Trophoblast cell (in vitro differentiated cells and primary cell): ENCODE data around the gene NR4A3.

Experiments
- DNase-seq, 2 donors: peaks; one replicate each; pipeline ENCODE4 v3.0.0-alpha.2; 2016
- H2AFZ ChIP-seq: 2 replicates; pipeline ENCODE4 v1.6.1; 2013; ENCODE audit warnings: low read length, moderate library complexity, mild to moderate bottlenecking; ENCODE audit not compliant: insufficient read depth, poor library complexity
- H2AK5ac ChIP-seq: 2 replicates; pipeline ENCODE4 v1.6.1; 2013; ENCODE audit warnings: mild to moderate bottlenecking, low read length
- H2BK120ac ChIP-seq: 2 replicates; pipeline ENCODE4 v1.6.1; 2013; ENCODE audit warnings: low read length, mild to moderate bottlenecking, moderate library complexity; ENCODE audit not compliant: insufficient read depth, poor library complexity
- H2BK12ac ChIP-seq: 2 replicates; pipeline ENCODE4 v1.6.1; 2013; ENCODE audit warnings: mild to moderate bottlenecking, low read length, moderate library complexity
- H2BK5ac ChIP-seq: 2 replicates; pipeline ENCODE4 v1.6.1; 2013; ENCODE audit warnings: low read length, low read depth, moderate library complexity, mild to moderate bottlenecking; ENCODE audit not compliant: poor library complexity
- H3K14ac ChIP-seq: 2 replicates; pipeline ENCODE4 v1.6.1; 2013; ENCODE audit warnings: mild to moderate bottlenecking, low read length
- H3K18ac ChIP-seq: 2 replicates; pipeline ENCODE4 v1.6.1; 2013; ENCODE audit warnings: mild to moderate bottlenecking, low read length
- H3K23ac ChIP-seq: 2 replicates; pipeline ENCODE4 v1.6.1; 2013; ENCODE audit warnings: low read length
- H3K27ac ChIP-seq: 2 replicates; pipeline ENCODE4 v1.5.1; 2013; ENCODE audit warnings: low read depth, mild to moderate bottlenecking, inconsistent platforms, low read length, moderate library complexity
- H3K27me3 ChIP-seq: 2 replicates; pipeline ENCODE4 v1.6.1; 2013; ENCODE audit warnings: inconsistent platforms, mild to moderate bottlenecking, low read length, moderate library complexity; ENCODE audit not compliant: insufficient read depth
- H3K36me3 ChIP-seq, 2 experiments: 1 replicate in 1 of 2; 2 replicates in 1 of 2; pipeline ENCODE4 v1.6.1; 2013; ENCODE audit warnings: low read length in 2 of 2, mild to moderate bottlenecking in 2 of 2, moderate library complexity in 1 of 2; ENCODE audit not compliant: insufficient read depth in 2 of 2, control insufficient read depth in 1 of 2
- H3K4ac ChIP-seq: 2 replicates; pipeline ENCODE4 v1.6.1; 2013; ENCODE audit warnings: low read depth, mild to moderate bottlenecking, low read length, moderate library complexity
- H3K4me1 ChIP-seq, 2 experiments: 1 replicate in 1 of 2; 2 replicates in 1 of 2; pipeline ENCODE4 v1.6.1; 2013; ENCODE audit warnings: low read length in 2 of 2, mild to moderate bottlenecking in 2 of 2, moderate library complexity in 1 of 2; ENCODE audit not compliant: insufficient read depth in 2 of 2, control insufficient read depth in 1 of 2
- H3K4me2 ChIP-seq: 2 replicates; pipeline ENCODE4 v1.6.1; 2013; ENCODE audit warnings: inconsistent platforms, mild to moderate bottlenecking, low read length, moderate library complexity
- H3K4me3 ChIP-seq: 2 replicates; pipeline ENCODE4 v1.5.1; 2013; ENCODE audit warnings: mild to moderate bottlenecking, low read depth, low read length, inconsistent platforms
- H3K79me1 ChIP-seq: one replicate; pipeline ENCODE4 v1.6.1; 2013; ENCODE audit warnings: low read length
- H3K79me2 ChIP-seq: 2 replicates; pipeline ENCODE4 v1.6.1; 2013; ENCODE audit warnings: low read length, mild to moderate bottlenecking; ENCODE audit not compliant: control insufficient read depth, insufficient read depth, poor library complexity
- H3K9ac ChIP-seq: 2 replicates; pipeline ENCODE4 v1.6.1; 2013; ENCODE audit warnings: mild to moderate bottlenecking, low read length
- H3K9me3 ChIP-seq: 2 replicates; pipeline ENCODE4 v1.6.1; 2013; ENCODE audit warnings: low read depth, mild to moderate bottlenecking, control low read depth, inconsistent platforms, low read length; ENCODE audit not compliant: insufficient read depth
- H4K12ac ChIP-seq: 2 replicates; pipeline ENCODE4 v1.6.1; 2013; ENCODE audit warnings: low read depth, mild to moderate bottlenecking, low read length, moderate library complexity
- H4K8ac ChIP-seq: 2 replicates; pipeline ENCODE4 v1.6.1; 2013; ENCODE audit warnings: low read depth, mild to moderate bottlenecking, low read length, moderate library complexity
- H4K91ac ChIP-seq: one replicate; pipeline ENCODE4 v1.6.1; 2013; ENCODE audit warnings: low read depth, mild to moderate bottlenecking, low read length, moderate library complexity
- WGBS: extraction: QIAGEN DNeasy Blood & Tissue Kit; methylation state at CpG from one replicate; pipeline ENCODE4 v1.1.7; 2013; ENCODE audit warnings: missing lambda C conversion rate; ENCODE audit not compliant: insufficient read length, insufficient coverage; ENCODE audit errors: extremely low coverage; 5-methylcytosine and 5-hydroxymethylcytosine counted together

NR4A3 gene

DNA sequence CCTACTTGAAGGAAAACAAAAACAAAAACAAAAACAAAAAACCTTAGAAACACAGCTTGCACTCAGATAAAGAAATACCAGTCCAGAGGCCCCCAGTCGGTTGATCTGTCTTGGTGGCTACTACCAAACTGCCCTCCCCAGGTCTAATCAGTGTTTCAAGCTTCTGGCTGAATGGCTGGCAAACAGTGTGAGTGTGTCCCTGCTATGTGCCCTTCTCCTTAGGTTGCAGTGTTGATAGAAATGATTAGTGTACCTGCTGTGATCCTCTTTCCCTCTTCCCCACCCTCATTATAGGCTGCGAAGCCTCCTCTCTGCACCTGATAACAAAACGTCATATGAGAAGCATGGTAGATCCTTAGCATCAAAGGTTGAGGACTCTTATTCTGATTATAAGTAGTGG lies 12.8 kb downstream of the NR4A3 start:
- no peak overlapping the region for H2BK5ac ChIP-seq
- H3K9ac ChIP-seq, result no peak overlapping the region
- H4K91ac ChIP-seq, result no peak overlapping the region
- H3K18ac ChIP-seq, result no peak overlapping the region
- H2BK12ac ChIP-seq, result no peak overlapping the region
- no peak overlapping the region for H4K12ac ChIP-seq
- H3K4ac ChIP-seq, result no peak overlapping the region
- H2AFZ ChIP-seq, result no peak overlapping the region
- H3K27me3 ChIP-seq, result peaks cover 5% of the 10 kb centered on the region
- H3K14ac ChIP-seq, result no peak overlapping the region
- no peak overlapping the region for H4K8ac ChIP-seq
- H3K36me3 ChIP-seq, result no peaks in the 10 kb centered on the region
- no peak overlapping the region for H3K4me2 ChIP-seq
- H2BK120ac ChIP-seq, result no peak overlapping the region
- H3K27ac ChIP-seq, result no peak overlapping the region
- no peaks in the 10 kb centered on the region for H3K9me3 ChIP-seq
- H3K4me1 ChIP-seq, result no peaks in the 10 kb centered on the region
- no peak overlapping the region for H2AK5ac ChIP-seq
- H3K79me1 ChIP-seq, result no peaks in the 10 kb centered on the region
- DNase-seq, result no peak
- no CpG with 5 or more reads among the region's 3 CpGs for WGBS
- H3K79me2 ChIP-seq, result no peaks in the 10 kb centered on the region
- no peak overlapping the region for H3K4me3 ChIP-seq
- no peak overlapping the region for H3K23ac ChIP-seq

DNA sequence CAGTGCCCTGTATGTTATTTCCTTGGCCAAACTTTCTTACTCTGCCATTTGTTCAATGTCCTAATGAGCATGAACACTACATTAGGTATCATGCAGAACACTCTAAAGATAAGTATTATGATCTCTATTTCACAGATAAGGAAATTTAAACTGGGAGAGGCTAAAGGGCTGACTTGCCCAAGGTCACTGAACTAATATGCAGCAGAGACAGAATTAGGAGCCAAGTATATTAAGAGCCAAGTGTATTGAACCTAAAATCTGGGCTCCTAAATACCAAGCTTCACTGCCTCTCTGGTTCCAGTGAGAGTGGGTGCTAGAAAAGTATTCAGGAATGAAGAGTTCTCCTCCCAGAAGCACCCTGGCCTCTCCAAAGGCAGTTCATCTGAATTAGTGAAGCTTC lies 13.5 kb downstream of the NR4A3 start:
- H3K9me3 ChIP-seq, result no peaks in the 10 kb centered on the region
- H3K27ac ChIP-seq, result no peak overlapping the region
- no peak overlapping the region for H2BK120ac ChIP-seq
- no peaks in the 10 kb centered on the region for H3K79me2 ChIP-seq
- no peak overlapping the region for H4K91ac ChIP-seq
- no peak overlapping the region for H4K12ac ChIP-seq
- H3K4me3 ChIP-seq, result no peak overlapping the region
- no peak overlapping the region for H3K23ac ChIP-seq
- H3K4me2 ChIP-seq, result no peak overlapping the region
- H3K14ac ChIP-seq, result no peak overlapping the region
- H3K36me3 ChIP-seq, result no peaks in the 10 kb centered on the region
- H2AK5ac ChIP-seq, result no peak overlapping the region
- no peaks in the 10 kb centered on the region for H3K27me3 ChIP-seq
- no peak overlapping the region for H2BK12ac ChIP-seq
- H3K79me1 ChIP-seq, result no peaks in the 10 kb centered on the region
- no peak for DNase-seq
- H3K18ac ChIP-seq, result no peak overlapping the region
- H4K8ac ChIP-seq, result no peak overlapping the region
- no peak overlapping the region for H3K4ac ChIP-seq
- H3K9ac ChIP-seq, result no peak overlapping the region
- no peak overlapping the region for H2BK5ac ChIP-seq
- H2AFZ ChIP-seq, result no peak overlapping the region
- H3K4me1 ChIP-seq, result no peaks in the 10 kb centered on the region

GRCh38 chr9:99835581-99835980 lies 13.9 kb downstream of the NR4A3 start:
- H3K36me3 ChIP-seq, result no peaks in the 10 kb centered on the region
- H3K23ac ChIP-seq, result no peak overlapping the region
- H3K4me2 ChIP-seq, result no peak overlapping the region
- no peak overlapping the region for H3K27ac ChIP-seq
- H3K4me3 ChIP-seq, result no peak overlapping the region
- no peak overlapping the region for H3K18ac ChIP-seq
- H3K79me1 ChIP-seq, result no peaks in the 10 kb centered on the region
- H4K12ac ChIP-seq, result no peak overlapping the region
- no peak overlapping the region for H2BK12ac ChIP-seq
- no peak overlapping the region for H4K91ac ChIP-seq
- H3K79me2 ChIP-seq, result no peaks in the 10 kb centered on the region
- H2BK120ac ChIP-seq, result no peak overlapping the region
- no peak overlapping the region for H2BK5ac ChIP-seq
- DNase-seq, result no peak
- no peaks in the 10 kb centered on the region for H3K27me3 ChIP-seq
- H3K9me3 ChIP-seq, result no peaks in the 10 kb centered on the region
- H3K4me1 ChIP-seq, result no peaks in the 10 kb centered on the region
- H3K4ac ChIP-seq, result no peak overlapping the region
- no peak overlapping the region for H2AFZ ChIP-seq
- H3K14ac ChIP-seq, result no peak overlapping the region
- H3K9ac ChIP-seq, result no peak overlapping the region
- H2AK5ac ChIP-seq, result no peak overlapping the region
- no peak overlapping the region for H4K8ac ChIP-seq

- no peak overlapping the region for H3K14ac ChIP-seq
- no peak overlapping the region for H4K8ac ChIP-seq
- H2AK5ac ChIP-seq, result no peak overlapping the region
- no peak overlapping the region for H3K4me3 ChIP-seq
- H3K79me2 ChIP-seq, result no peaks in the 10 kb centered on the region
- H2BK120ac ChIP-seq, result no peak overlapping the region
- no peak overlapping the region for H3K23ac ChIP-seq
- H3K18ac ChIP-seq, result no peak overlapping the region
- no peak overlapping the region for H3K4me2 ChIP-seq
- H4K12ac ChIP-seq, result no peak overlapping the region
- no peak overlapping the region for H2BK12ac ChIP-seq
- no peaks in the 10 kb centered on the region for H3K4me1 ChIP-seq
- no peaks in the 10 kb centered on the region for H3K27me3 ChIP-seq
- H3K79me1 ChIP-seq, result no peaks in the 10 kb centered on the region
- no peaks in the 10 kb centered on the region for H3K36me3 ChIP-seq
- DNase-seq, result no peak
- no peak overlapping the region for H2BK5ac ChIP-seq
- WGBS, result no CpG with 5 or more reads among the region's 1 CpG
- no peak overlapping the region for H3K9ac ChIP-seq
- H4K91ac ChIP-seq, result no peak overlapping the region
- no peak overlapping the region for H3K4ac ChIP-seq
- no peak overlapping the region for H3K27ac ChIP-seq
- no peaks in the 10 kb centered on the region for H3K9me3 ChIP-seq
- H2AFZ ChIP-seq, result no peak overlapping the region
These were observed 18.4 kb downstream of the NR4A3 start for GRCh38 chr9:99840072-99840471.

DNA sequence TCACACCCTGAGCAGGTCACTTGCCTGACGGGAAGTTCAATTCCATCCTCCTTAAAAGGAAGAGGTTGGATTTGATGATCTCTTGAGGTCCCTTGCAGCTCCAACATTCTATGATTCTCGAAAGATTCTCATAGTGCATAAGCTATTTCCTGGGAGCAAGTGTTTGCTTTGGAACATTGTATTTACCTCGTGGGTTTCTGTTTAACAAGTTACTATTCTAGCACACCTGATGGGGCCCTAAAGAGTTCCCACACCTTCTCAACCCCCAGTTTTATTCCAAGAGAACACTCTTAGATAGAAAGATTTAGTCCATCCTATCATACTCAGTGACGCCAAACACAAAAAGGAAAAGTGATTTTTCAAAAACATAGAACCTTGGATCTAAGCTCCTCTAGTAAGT lies 23.4 kb downstream of the NR4A3 start:
- no peaks in the 10 kb centered on the region for H3K79me2 ChIP-seq
- no peak overlapping the region for H3K18ac ChIP-seq
- H2AK5ac ChIP-seq, result no peak overlapping the region
- H3K79me1 ChIP-seq, result no peaks in the 10 kb centered on the region
- H2AFZ ChIP-seq, result no peak overlapping the region
- no CpG with 5 or more reads among the region's 4 CpGs for WGBS
- no peak overlapping the region for H3K4me3 ChIP-seq
- no peak overlapping the region for H3K4me2 ChIP-seq
- no peak overlapping the region for H3K9ac ChIP-seq
- no peak overlapping the region for H2BK120ac ChIP-seq
- no peak overlapping the region for H4K91ac ChIP-seq
- no peak overlapping the region for H2BK12ac ChIP-seq
- H4K8ac ChIP-seq, result no peak overlapping the region
- DNase-seq, result no peak
- peaks cover 0 to 4% of the 10 kb centered on the region in 2 experiments for H3K4me1 ChIP-seq
- no peak overlapping the region for H4K12ac ChIP-seq
- H3K27ac ChIP-seq, result no peak overlapping the region
- H2BK5ac ChIP-seq, result no peak overlapping the region
- no peak overlapping the region for H3K23ac ChIP-seq
- H3K27me3 ChIP-seq, result no peaks in the 10 kb centered on the region
- H3K4ac ChIP-seq, result no peak overlapping the region
- no peaks in the 10 kb centered on the region for H3K9me3 ChIP-seq
- no peaks in the 10 kb centered on the region for H3K36me3 ChIP-seq
- H3K14ac ChIP-seq, result no peak overlapping the region
